RWPE1 (cell line): Measurements from ENCODE around the gene ASH1L.
A peak's percentile ranks its signal among the peaks of the same experiment; 100 is the strongest.
"Not testable (repeated sequence)": the region's sequence is repeated elsewhere in the genome, so short reads cannot be mapped to it uniquely, and the experiment has no call there.

Experiments used
- CTCF ChIA-PET: fragments of 350-600 bp; sonication (Branson Sonifier 250); formaldehyde crosslinking; extraction: SDS; loops from one replicate; lab custom pipeline; 2021; lab: Yijun Ruan, JAX
- POLR2A ChIA-PET: fragments of 400-600 bp; formaldehyde crosslinking; extraction: SDS; loops from one replicate; lab custom pipeline; 2020; ENCODE audit warnings: antibody characterized with exemption; ENCODE audit not compliant: low non-redundant PET; lab: Yijun Ruan, JAX
- DNase-seq: peaks from one replicate; pipeline ENCODE4 v3.0.0; 2012; ENCODE audit warnings: low spot score
- H3K27ac ChIP-seq: fragments of 450-650 bp; 2 replicates; pipeline ENCODE4 v1.5.1; 2017
- TF ChIP-seq, protein P1 (sequence below): fragments of 450-650 bp; conservative IDR thresholded peaks from 2 replicates; pipeline ENCODE4 v1.5.1; 2017; ENCODE audit warnings: low read depth, mild to moderate bottlenecking

Gene ASH1L

GRCh38 chr1:155507945-155508344 is 54.7 kb downstream of the ASH1L start:
- ChIA-PET CTCF (interaction anchor here (0.6 kb wide), 1 partner anchor 184 kb away, joined by 3 read pairs; no protein-coding TSS in a partner anchor), POLR2A (no interaction called here)
- TF ChIP-seq, protein P1, sequence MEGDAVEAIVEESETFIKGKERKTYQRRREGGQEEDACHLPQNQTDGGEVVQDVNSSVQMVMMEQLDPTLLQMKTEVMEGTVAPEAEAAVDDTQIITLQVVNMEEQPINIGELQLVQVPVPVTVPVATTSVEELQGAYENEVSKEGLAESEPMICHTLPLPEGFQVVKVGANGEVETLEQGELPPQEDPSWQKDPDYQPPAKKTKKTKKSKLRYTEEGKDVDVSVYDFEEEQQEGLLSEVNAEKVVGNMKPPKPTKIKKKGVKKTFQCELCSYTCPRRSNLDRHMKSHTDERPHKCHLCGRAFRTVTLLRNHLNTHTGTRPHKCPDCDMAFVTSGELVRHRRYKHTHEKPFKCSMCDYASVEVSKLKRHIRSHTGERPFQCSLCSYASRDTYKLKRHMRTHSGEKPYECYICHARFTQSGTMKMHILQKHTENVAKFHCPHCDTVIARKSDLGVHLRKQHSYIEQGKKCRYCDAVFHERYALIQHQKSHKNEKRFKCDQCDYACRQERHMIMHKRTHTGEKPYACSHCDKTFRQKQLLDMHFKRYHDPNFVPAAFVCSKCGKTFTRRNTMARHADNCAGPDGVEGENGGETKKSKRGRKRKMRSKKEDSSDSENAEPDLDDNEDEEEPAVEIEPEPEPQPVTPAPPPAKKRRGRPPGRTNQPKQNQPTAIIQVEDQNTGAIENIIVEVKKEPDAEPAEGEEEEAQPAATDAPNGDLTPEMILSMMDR = no peak
- H3K27ac ChIP-seq = no peak overlapping the region
- no peak for DNase-seq

DNA sequence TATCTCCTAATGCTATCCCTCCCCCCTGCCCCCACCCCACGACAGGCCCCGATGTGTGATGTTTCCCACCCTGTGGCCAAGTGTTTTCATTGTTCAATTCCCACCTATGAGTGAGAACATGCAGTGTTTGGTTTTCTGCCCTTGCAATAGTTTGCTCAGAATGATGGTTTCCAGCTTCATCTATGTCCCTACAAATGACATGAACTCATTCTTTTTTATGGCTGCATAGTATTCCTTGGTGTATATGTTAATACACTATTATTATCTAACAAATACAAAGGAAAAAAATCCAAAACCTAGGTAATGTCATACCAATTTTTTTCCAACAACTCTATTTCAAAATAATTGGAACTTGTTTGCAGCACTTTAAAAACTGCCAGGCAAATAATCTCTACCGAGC is 56.6 kb downstream of the ASH1L start:
- H3K27ac ChIP-seq, DNase-seq, CTCF ChIA-PET, POLR2A ChIA-PET: not testable (repeated sequence)

GRCh38 chr1:155504207-155504606 is 58.4 kb downstream of the ASH1L start:
- TF ChIP-seq, protein P1 = peak; percentile 14; the same call in 1 of the 2 replicates
- peak; percentile 28 for DNase-seq
- POLR2A ChIA-PET = no interaction called here
- CTCF ChIA-PET = interaction anchor here (0.6 to 0.7 kb wide), 3 partner anchors 14 to 126 kb away, joined by 3 read pairs; no protein-coding TSS in a partner anchor
- H3K27ac ChIP-seq = no peak overlapping the region

GRCh38 chr1:155499953-155500639 is 62.5 kb downstream of the ASH1L start:
- TF ChIP-seq, protein P1 = no peak
- no peak overlapping the region for H3K27ac ChIP-seq
- CTCF ChIA-PET = no interaction called here
- DNase-seq = no peak
- POLR2A ChIA-PET = no interaction called here

DNA sequence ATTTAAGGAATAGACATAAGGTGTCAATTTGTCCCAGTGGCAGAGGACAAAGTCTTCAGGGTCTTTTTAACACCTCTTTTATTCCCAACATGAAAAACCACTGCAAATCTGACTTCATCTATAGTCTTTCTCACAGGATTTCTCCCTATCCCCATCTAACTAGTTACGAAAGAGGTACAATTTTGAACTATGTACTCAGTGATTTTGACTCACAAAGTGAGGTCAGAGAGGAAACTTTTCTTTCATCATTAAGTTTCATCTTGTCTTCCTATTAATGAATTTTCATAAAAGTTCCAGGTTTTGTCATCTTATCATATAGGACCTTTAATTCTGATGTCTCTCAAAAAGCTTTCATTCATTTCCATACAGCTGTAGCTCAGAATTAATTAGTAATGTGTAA is 63.3 kb downstream of the ASH1L start:
- no peak for DNase-seq
- POLR2A ChIA-PET = no interaction called here
- CTCF ChIA-PET = interaction anchor here (0.7 kb wide), 1 partner anchor 37 kb away, joined by 5 read pairs; no protein-coding TSS in a partner anchor
- TF ChIP-seq, protein P1 = no peak
- no peak overlapping the region for H3K27ac ChIP-seq

DNA sequence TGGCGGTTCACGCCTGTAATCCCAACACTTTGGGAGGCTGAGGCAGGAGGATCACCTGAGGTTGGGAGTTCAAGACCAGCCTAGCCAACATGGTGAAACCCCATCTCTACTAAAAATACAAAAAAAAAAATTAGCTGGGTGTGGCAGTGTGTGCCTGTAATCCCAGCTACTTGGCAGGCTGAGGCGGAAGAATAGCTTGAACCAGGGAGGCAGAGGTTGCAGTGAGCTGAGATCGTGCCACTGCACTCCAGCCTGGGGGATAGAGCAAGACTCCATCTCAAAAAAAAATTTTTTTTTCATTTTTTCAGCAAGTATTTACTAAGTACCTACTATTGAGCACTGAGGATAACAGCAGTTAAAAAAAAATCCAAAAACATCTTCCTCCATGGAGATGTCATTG is 69.0 kb downstream of the ASH1L start:
- CTCF ChIA-PET, POLR2A ChIA-PET, H3K27ac ChIP-seq, DNase-seq: not testable (repeated sequence)

DNA sequence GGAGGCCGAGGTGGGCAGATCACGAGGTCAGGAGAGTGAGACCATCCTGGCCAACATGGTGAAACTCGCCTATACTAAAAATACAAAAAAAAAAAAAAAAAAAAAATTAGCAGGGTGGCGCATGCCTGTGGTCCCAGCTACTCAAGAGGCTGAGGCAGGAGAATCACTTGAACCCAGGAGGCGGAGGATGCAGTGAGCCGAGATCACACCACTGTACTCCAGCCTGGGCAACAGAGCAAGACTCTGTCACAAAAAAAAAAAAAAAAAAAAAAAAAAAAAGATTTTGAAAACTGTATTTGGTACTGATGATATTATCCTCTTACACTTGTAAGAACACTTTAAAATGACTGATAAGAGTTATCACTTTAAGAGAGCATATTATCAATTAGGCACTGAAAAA is 74.2 kb downstream of the ASH1L start:
- CTCF ChIA-PET = interaction anchor here (1.0 kb wide), 1 partner anchor 16 kb away, joined by 3 read pairs; no protein-coding TSS in a partner anchor
- not testable (repeated sequence) for DNase-seq, H3K27ac ChIP-seq
- POLR2A ChIA-PET = interaction anchor here (0.6 kb wide), 1 partner anchor 1684 kb away, joined by 3 read pairs; no protein-coding TSS in a partner anchor

GRCh38 chr1:155487541-155487940 is 75.1 kb downstream of the ASH1L start:
- ChIA-PET POLR2A (no interaction called here), CTCF (no interaction called here)
- no peak overlapping the region for H3K27ac ChIP-seq
- TF ChIP-seq, protein P1 = no peak
- DNase-seq = no peak

GRCh38 chr1:155486952-155487351 is 75.7 kb downstream of the ASH1L start:
- CTCF ChIA-PET = interaction anchor here (0.7 kb wide), 1 partner anchor 43 kb away, joined by 3 read pairs; no protein-coding TSS in a partner anchor
- DNase-seq, H3K27ac ChIP-seq, POLR2A ChIA-PET: not testable (repeated sequence)
